ENCODE data around the gene IGF1R.

Gene IGF1R

GRCh38 chr15:98981851-98982722 is 333.7 kb downstream of the IGF1R start:
- H3K27me3 ChIP-seq (replicated peaks; ENCODE audit: control insufficient read depth, insufficient read depth, low read length, poor library complexity, severe bottlenecking): no peaks in the 10 kb centered on the region
- no peaks in the 10 kb centered on the region for H3K36me3 ChIP-seq (ENCODE audit: control insufficient read depth, insufficient read depth, low read length)
- H3K4me1 ChIP-seq (ENCODE audit: control insufficient read depth, insufficient read depth, low read length, poor library complexity, severe bottlenecking): no peaks in the 10 kb centered on the region
- no peak overlapping the region for H3K27ac ChIP-seq (ENCODE audit: insufficient read depth, low read length, poor library complexity, severe bottlenecking)
- no peak overlapping the region for H3K4me3 ChIP-seq (ENCODE audit: insufficient read depth, low read depth, low read length, poor library complexity, severe bottlenecking)
- no peaks in the 10 kb centered on the region for H3K9me3 ChIP-seq (ENCODE audit: control insufficient read depth, low read length)
- no peak for DNase-seq

GRCh38 chr15:98983334-98983733 is 335.0 kb downstream of the IGF1R start:
- Histone ChIP-seq H3K9me3 (ENCODE audit: control insufficient read depth, low read length) (no peaks in the 10 kb centered on the region), H3K4me1 (ENCODE audit: control insufficient read depth, insufficient read depth, low read length, poor library complexity, severe bottlenecking) (no peaks in the 10 kb centered on the region), H3K4me3 (ENCODE audit: insufficient read depth, low read depth, low read length, poor library complexity, severe bottlenecking) (no peak overlapping the region), H3K27me3 (replicated peaks; ENCODE audit: control insufficient read depth, insufficient read depth, low read length, poor library complexity, severe bottlenecking) (no peaks in the 10 kb centered on the region), H3K27ac (ENCODE audit: insufficient read depth, low read length, poor library complexity, severe bottlenecking) (no peak overlapping the region), H3K36me3 (ENCODE audit: control insufficient read depth, insufficient read depth, low read length) (no peaks in the 10 kb centered on the region)
- no peak for DNase-seq

GRCh38 chr15:98986281-98986680 is 337.9 kb downstream of the IGF1R start:
- H3K27ac ChIP-seq (ENCODE audit: insufficient read depth, low read length, poor library complexity, severe bottlenecking): no peak overlapping the region

GRCh38 chr15:98994892-98995291 is 346.6 kb downstream of the IGF1R start:
- DNase-seq: no peak
- H3K36me3 ChIP-seq (ENCODE audit: control insufficient read depth, insufficient read depth, low read length): no peaks in the 10 kb centered on the region
- no peak overlapping the region for H3K27ac ChIP-seq (ENCODE audit: insufficient read depth, low read length, poor library complexity, severe bottlenecking)
- no peak overlapping the region for H3K4me3 ChIP-seq (ENCODE audit: insufficient read depth, low read depth, low read length, poor library complexity, severe bottlenecking)
- H3K9me3 ChIP-seq (ENCODE audit: control insufficient read depth, low read length): no peaks in the 10 kb centered on the region
- no peaks in the 10 kb centered on the region for H3K4me1 ChIP-seq (ENCODE audit: control insufficient read depth, insufficient read depth, low read length, poor library complexity, severe bottlenecking)
- no peaks in the 10 kb centered on the region for H3K27me3 ChIP-seq (replicated peaks; ENCODE audit: control insufficient read depth, insufficient read depth, low read length, poor library complexity, severe bottlenecking)

More at GRCh38 chr15:98986281-98986680, 337.9 kb downstream of the IGF1R start:
- Histone ChIP-seq H3K4me1 (ENCODE audit: control insufficient read depth, insufficient read depth, low read length, poor library complexity, severe bottlenecking) (no peaks in the 10 kb centered on the region), H3K36me3 (ENCODE audit: control insufficient read depth, insufficient read depth, low read length) (no peaks in the 10 kb centered on the region), H3K27me3 (replicated peaks; ENCODE audit: control insufficient read depth, insufficient read depth, low read length, poor library complexity, severe bottlenecking) (no peaks in the 10 kb centered on the region), H3K4me3 (ENCODE audit: insufficient read depth, low read depth, low read length, poor library complexity, severe bottlenecking) (no peak overlapping the region), H3K9me3 (ENCODE audit: control insufficient read depth, low read length) (no peaks in the 10 kb centered on the region)
- DNase-seq: no peak

GRCh38 chr15:98996169-98996568 is 347.8 kb downstream of the IGF1R start:
- no peaks in the 10 kb centered on the region for H3K36me3 ChIP-seq (ENCODE audit: control insufficient read depth, insufficient read depth, low read length)
- DNase-seq: no peak
- no peak overlapping the region for H3K27ac ChIP-seq (ENCODE audit: insufficient read depth, low read length, poor library complexity, severe bottlenecking)
- H3K4me1 ChIP-seq (ENCODE audit: control insufficient read depth, insufficient read depth, low read length, poor library complexity, severe bottlenecking): no peaks in the 10 kb centered on the region
- no peaks in the 10 kb centered on the region for H3K9me3 ChIP-seq (ENCODE audit: control insufficient read depth, low read length)
- no peaks in the 10 kb centered on the region for H3K27me3 ChIP-seq (replicated peaks; ENCODE audit: control insufficient read depth, insufficient read depth, low read length, poor library complexity, severe bottlenecking)
- H3K4me3 ChIP-seq (ENCODE audit: insufficient read depth, low read depth, low read length, poor library complexity, severe bottlenecking): no peak overlapping the region

- H3K9me3 ChIP-seq (ENCODE audit: control insufficient read depth, low read length): no peaks in the 10 kb centered on the region
- no peak overlapping the region for H3K4me3 ChIP-seq (ENCODE audit: insufficient read depth, low read depth, low read length, poor library complexity, severe bottlenecking)
- H3K27ac ChIP-seq (ENCODE audit: insufficient read depth, low read length, poor library complexity, severe bottlenecking): no peak overlapping the region
- no peak for DNase-seq
- no peaks in the 10 kb centered on the region for H3K4me1 ChIP-seq (ENCODE audit: control insufficient read depth, insufficient read depth, low read length, poor library complexity, severe bottlenecking)
- H3K27me3 ChIP-seq (replicated peaks; ENCODE audit: control insufficient read depth, insufficient read depth, low read length, poor library complexity, severe bottlenecking): no peaks in the 10 kb centered on the region
- H3K36me3 ChIP-seq (ENCODE audit: control insufficient read depth, insufficient read depth, low read length): no peaks in the 10 kb centered on the region
These were observed 348.3 kb downstream of the IGF1R start for GRCh38 chr15:98996624-98997023.

GRCh38 chr15:98997312-98997711 is 349.0 kb downstream of the IGF1R start:
- no peak for DNase-seq
- Histone ChIP-seq H3K36me3 (ENCODE audit: control insufficient read depth, insufficient read depth, low read length) (no peaks in the 10 kb centered on the region), H3K4me1 (ENCODE audit: control insufficient read depth, insufficient read depth, low read length, poor library complexity, severe bottlenecking) (no peaks in the 10 kb centered on the region), H3K4me3 (ENCODE audit: insufficient read depth, low read depth, low read length, poor library complexity, severe bottlenecking) (no peak overlapping the region), H3K27ac (ENCODE audit: insufficient read depth, low read length, poor library complexity, severe bottlenecking) (no peak overlapping the region), H3K9me3 (ENCODE audit: control insufficient read depth, low read length) (no peaks in the 10 kb centered on the region), H3K27me3 (replicated peaks; ENCODE audit: control insufficient read depth, insufficient read depth, low read length, poor library complexity, severe bottlenecking) (no peaks in the 10 kb centered on the region)

- Histone ChIP-seq H3K9me3 (ENCODE audit: control insufficient read depth, low read length) (no peaks in the 10 kb centered on the region), H3K27ac (ENCODE audit: insufficient read depth, low read length, poor library complexity, severe bottlenecking) (no peak overlapping the region), H3K4me3 (ENCODE audit: insufficient read depth, low read depth, low read length, poor library complexity, severe bottlenecking) (no peak overlapping the region), H3K4me1 (ENCODE audit: control insufficient read depth, insufficient read depth, low read length, poor library complexity, severe bottlenecking) (no peaks in the 10 kb centered on the region), H3K27me3 (replicated peaks; ENCODE audit: control insufficient read depth, insufficient read depth, low read length, poor library complexity, severe bottlenecking) (no peaks in the 10 kb centered on the region), H3K36me3 (ENCODE audit: control insufficient read depth, insufficient read depth, low read length) (no peaks in the 10 kb centered on the region)
- DNase-seq: no peak
These were observed 349.4 kb downstream of the IGF1R start for GRCh38 chr15:98997755-98998154.

- no peaks in the 10 kb centered on the region for H3K27me3 ChIP-seq (replicated peaks; ENCODE audit: control insufficient read depth, insufficient read depth, low read length, poor library complexity, severe bottlenecking)
- no peak overlapping the region for H3K27ac ChIP-seq (ENCODE audit: insufficient read depth, low read length, poor library complexity, severe bottlenecking)
- no peak for DNase-seq
- no peaks in the 10 kb centered on the region for H3K9me3 ChIP-seq (ENCODE audit: control insufficient read depth, low read length)
- no peak overlapping the region for H3K4me3 ChIP-seq (ENCODE audit: insufficient read depth, low read depth, low read length, poor library complexity, severe bottlenecking)
- no peaks in the 10 kb centered on the region for H3K36me3 ChIP-seq (ENCODE audit: control insufficient read depth, insufficient read depth, low read length)
- H3K4me1 ChIP-seq (ENCODE audit: control insufficient read depth, insufficient read depth, low read length, poor library complexity, severe bottlenecking): no peaks in the 10 kb centered on the region
These were observed 349.9 kb downstream of the IGF1R start for GRCh38 chr15:98998279-98998678.

GRCh38 chr15:98999233-98999632 is 350.9 kb downstream of the IGF1R start:
- no peaks in the 10 kb centered on the region for H3K9me3 ChIP-seq (ENCODE audit: control insufficient read depth, low read length)
- no peak overlapping the region for H3K27ac ChIP-seq (ENCODE audit: insufficient read depth, low read length, poor library complexity, severe bottlenecking)
- no peaks in the 10 kb centered on the region for H3K36me3 ChIP-seq (ENCODE audit: control insufficient read depth, insufficient read depth, low read length)
- no peak overlapping the region for H3K4me3 ChIP-seq (ENCODE audit: insufficient read depth, low read depth, low read length, poor library complexity, severe bottlenecking)
- H3K4me1 ChIP-seq (ENCODE audit: control insufficient read depth, insufficient read depth, low read length, poor library complexity, severe bottlenecking): no peaks in the 10 kb centered on the region
- no peaks in the 10 kb centered on the region for H3K27me3 ChIP-seq (replicated peaks; ENCODE audit: control insufficient read depth, insufficient read depth, low read length, poor library complexity, severe bottlenecking)
- DNase-seq: no peak

Data from effector memory CD4-positive, alpha-beta T cell (primary cell).